ENCODE data around the gene CASK.
"Not testable (repeated sequence)": the region's sequence is repeated elsewhere in the genome, so short reads cannot be mapped to it uniquely, and the experiment has no call there.

The CASK gene

GRCh38 chrX:41722816-41723618 is 200.3 kb downstream of the CASK start:
- DNase-seq: no peak
- H3K4me1 Mint-ChIP-seq: peaks cover 21% of the 10 kb centered on the region in 2 donors
- no peak overlapping the region for H3K4me3 Mint-ChIP-seq
- ATAC-seq (replicated peaks): peak in 1 of 2 donors; percentile 35
- peaks cover 0 to 12% of the 10 kb centered on the region in 2 donors for H3K27me3 Mint-ChIP-seq
- H3K27ac Mint-ChIP-seq: no peak overlapping the region
- peaks cover 0 to 4% of the 10 kb centered on the region in 2 donors for H3K9me3 Mint-ChIP-seq
- peaks cover 11 to 18% of the 10 kb centered on the region in 2 donors for H3K36me3 Mint-ChIP-seq

DNA sequence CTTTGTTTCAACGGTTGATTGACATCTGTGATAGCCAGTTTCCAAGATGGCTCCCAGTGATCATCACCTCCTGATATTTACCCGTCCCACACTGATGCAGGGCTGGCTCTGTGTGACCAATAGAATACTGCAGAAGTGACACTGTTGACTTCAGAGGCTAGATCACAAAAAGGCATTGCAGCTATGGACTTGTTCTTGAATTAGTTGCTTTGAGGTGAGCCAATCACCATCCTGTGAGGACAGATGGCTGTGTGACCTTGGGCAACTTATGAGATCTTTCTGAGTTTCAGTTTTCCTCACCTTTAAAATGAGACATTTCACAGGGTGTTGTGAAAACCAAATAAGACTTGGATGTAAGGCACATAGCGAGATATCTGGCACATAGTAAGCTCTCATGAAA is 201.1 kb downstream of the CASK start:
- Mint-ChIP-seq H3K4me1 (peaks cover 22% of the 10 kb centered on the region in 2 donors), H3K4me3 (no peak overlapping the region), H3K9me3 (peaks cover under 1 to 6% of the 10 kb centered on the region in 2 donors), H3K36me3 (peaks cover 13 to 19% of the 10 kb centered on the region in 2 donors), H3K27ac (peak overlapping the region; percentile 3), H3K27me3 (peaks cover 0 to 8% of the 10 kb centered on the region in 2 donors)
- no peak for DNase-seq
- no peak for ATAC-seq (replicated peaks)

GRCh38 chrX:41721590-41721989 is 201.8 kb downstream of the CASK start:
- Mint-ChIP-seq H3K36me3 (peaks cover 17 to 25% of the 10 kb centered on the region in 2 donors), H3K4me1 (peaks cover 27 to 28% of the 10 kb centered on the region in 2 donors), H3K9me3 (peaks cover 5 to 12% of the 10 kb centered on the region in 2 donors), H3K27me3 (peaks cover 0 to 4% of the 10 kb centered on the region in 2 donors), H3K27ac (no peak overlapping the region), H3K4me3 (no peak overlapping the region)
- no peak for DNase-seq
- ATAC-seq (replicated peaks): no peak

DNA sequence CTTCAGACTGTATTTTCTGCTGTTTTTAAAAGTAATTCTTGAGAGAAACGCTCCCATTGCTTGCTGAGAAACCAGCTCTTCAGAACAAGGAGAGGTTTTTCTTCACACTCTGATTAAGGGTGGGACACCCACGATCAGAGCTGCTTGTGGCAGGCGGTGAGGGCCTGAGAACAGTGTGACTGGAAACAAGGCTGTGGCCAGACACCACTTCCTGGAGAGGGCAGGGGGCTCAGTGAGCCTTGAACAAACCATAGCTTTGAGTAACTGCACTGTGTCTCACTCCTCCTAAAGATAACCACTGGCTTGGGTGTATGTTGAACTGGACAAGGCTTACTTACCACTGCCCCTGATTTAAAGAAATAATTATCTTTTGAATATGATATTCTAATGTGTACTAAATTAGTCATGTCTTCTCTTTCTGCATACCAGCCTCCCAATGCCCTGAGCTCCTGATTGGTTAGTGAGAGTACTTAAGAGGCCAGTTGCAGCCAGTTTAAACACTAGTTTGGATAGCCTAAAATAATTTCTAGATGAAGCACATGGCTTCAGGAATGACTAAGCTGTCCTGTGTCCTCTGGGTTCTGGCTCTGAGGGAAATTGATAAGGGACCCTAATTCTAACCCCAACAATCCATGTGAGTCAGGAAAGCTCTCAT is 203.1 kb downstream of the CASK start:
- ATAC-seq (replicated peaks) (peak; percentile 93 to 96), DNase-seq (peak; percentile 64)
- Mint-ChIP-seq H3K4me1 (peaks cover 27 to 33% of the 10 kb centered on the region in 2 donors), H3K36me3 (peaks cover 17 to 25% of the 10 kb centered on the region in 2 donors), H3K27ac (peak overlapping the region; percentile 9), H3K27me3 (peaks cover 0 to 4% of the 10 kb centered on the region in 2 donors), H3K9me3 (peaks cover 5 to 12% of the 10 kb centered on the region in 2 donors), H3K4me3 (no peak overlapping the region)

GRCh38 chrX:41719610-41720009 is 203.7 kb downstream of the CASK start:
- H3K36me3 Mint-ChIP-seq: peaks cover 17 to 25% of the 10 kb centered on the region in 2 donors
- DNase-seq; H3K27me3 Mint-ChIP-seq; ATAC-seq (replicated peaks): not testable (repeated sequence)
- peaks cover 5 to 12% of the 10 kb centered on the region in 2 donors for H3K9me3 Mint-ChIP-seq
- H3K4me1 Mint-ChIP-seq: peaks cover 27 to 33% of the 10 kb centered on the region in 2 donors
- H3K27ac Mint-ChIP-seq: peak overlapping the region; percentile 9
- peak overlapping the region in 1 of 2 donors; percentile 15 for H3K4me3 Mint-ChIP-seq

- peaks cover 23 to 25% of the 10 kb centered on the region in 2 donors for H3K36me3 Mint-ChIP-seq
- no peak overlapping the region for H3K27ac Mint-ChIP-seq
- ATAC-seq (replicated peaks) (no peak), DNase-seq (no peak)
- peaks cover 5 to 12% of the 10 kb centered on the region in 2 donors for H3K9me3 Mint-ChIP-seq
- peaks cover 0 to 10% of the 10 kb centered on the region in 2 donors for H3K27me3 Mint-ChIP-seq
- no peak overlapping the region for H3K4me3 Mint-ChIP-seq
- peaks cover 27 to 39% of the 10 kb centered on the region in 2 donors for H3K4me1 Mint-ChIP-seq
Measured at GRCh38 chrX:41718481-41719235, 204.7 kb downstream of the CASK start.

GRCh38 chrX:41716767-41717473 is 206.4 kb downstream of the CASK start:
- DNase-seq (no peak), ATAC-seq (replicated peaks) (no peak)
- Mint-ChIP-seq H3K4me3 (no peak overlapping the region), H3K36me3 (peaks cover 25 to 27% of the 10 kb centered on the region in 2 donors), H3K4me1 (peaks cover 19 to 34% of the 10 kb centered on the region in 2 donors), H3K27me3 (peaks cover 0 to 14% of the 10 kb centered on the region in 2 donors), H3K9me3 (peaks cover 5 to 12% of the 10 kb centered on the region in 2 donors), H3K27ac (no peak overlapping the region)

GRCh38 chrX:41716222-41716621 is 207.1 kb downstream of the CASK start:
- H3K27me3 Mint-ChIP-seq: peaks cover 0 to 14% of the 10 kb centered on the region in 2 donors
- no peak overlapping the region for H3K27ac Mint-ChIP-seq
- no peak for ATAC-seq (replicated peaks)
- H3K4me3 Mint-ChIP-seq: no peak overlapping the region
- H3K4me1 Mint-ChIP-seq: peaks cover 18 to 28% of the 10 kb centered on the region in 2 donors
- H3K36me3 Mint-ChIP-seq: peaks cover 25 to 30% of the 10 kb centered on the region in 2 donors
- DNase-seq: no peak
- peaks cover 5 to 12% of the 10 kb centered on the region in 2 donors for H3K9me3 Mint-ChIP-seq

- DNase-seq (no peak), ATAC-seq (replicated peaks) (no peak)
- H3K4me3 Mint-ChIP-seq: no peak overlapping the region
- H3K36me3 Mint-ChIP-seq: peaks cover 0 to 19% of the 10 kb centered on the region in 2 donors
- H3K27me3 Mint-ChIP-seq: peaks cover 0 to 17% of the 10 kb centered on the region in 2 donors
- peaks cover 21 to 46% of the 10 kb centered on the region in 2 donors for H3K4me1 Mint-ChIP-seq
- H3K27ac Mint-ChIP-seq: no peak overlapping the region
- H3K9me3 Mint-ChIP-seq: no peaks in the 10 kb centered on the region
Measured at GRCh38 chrX:41711021-41711667, 212.2 kb downstream of the CASK start.

- Mint-ChIP-seq H3K4me1 (peaks cover 34 to 56% of the 10 kb centered on the region in 2 donors), H3K27me3 (peaks cover 0 to 10% of the 10 kb centered on the region in 2 donors), H3K27ac (no peak overlapping the region), H3K4me3 (no peak overlapping the region), H3K36me3 (peaks cover 0 to 10% of the 10 kb centered on the region in 2 donors), H3K9me3 (no peaks in the 10 kb centered on the region)
- no peak for ATAC-seq (replicated peaks)
- DNase-seq: no peak
Measured at GRCh38 chrX:41708486-41708885, 214.9 kb downstream of the CASK start.

- peak overlapping the region in 1 of 2 donors; percentile 32 for H3K4me3 Mint-ChIP-seq
- peak overlapping the region; percentile 26 for H3K27ac Mint-ChIP-seq
- DNase-seq: no peak
- H3K4me1 Mint-ChIP-seq: peaks cover 37 to 52% of the 10 kb centered on the region in 2 donors
- H3K36me3 Mint-ChIP-seq: peaks cover 0 to 8% of the 10 kb centered on the region in 2 donors
- peak; percentile 39 to 64 for ATAC-seq (replicated peaks)
- peaks cover 0 to 7% of the 10 kb centered on the region in 2 donors for H3K27me3 Mint-ChIP-seq
- H3K9me3 Mint-ChIP-seq: no peaks in the 10 kb centered on the region
Measured at GRCh38 chrX:41707218-41707617, 216.1 kb downstream of the CASK start.

GRCh38 chrX:41705680-41706374 is 217.5 kb downstream of the CASK start:
- ATAC-seq (replicated peaks): peak; percentile 90 to 92
- H3K9me3 Mint-ChIP-seq: no peaks in the 10 kb centered on the region

More at GRCh38 chrX:41705680-41706374, 217.5 kb downstream of the CASK start:
- H3K36me3 Mint-ChIP-seq: peaks cover 0 to 5% of the 10 kb centered on the region in 2 donors
- peak overlapping the region; percentile 25 to 32 for H3K4me3 Mint-ChIP-seq
- peak; percentile 9 for DNase-seq
- peak overlapping the region; percentile 3 for H3K27ac Mint-ChIP-seq
- peaks cover 35 to 52% of the 10 kb centered on the region in 2 donors for H3K4me1 Mint-ChIP-seq
- peaks cover 0 to 7% of the 10 kb centered on the region in 2 donors for H3K27me3 Mint-ChIP-seq

Measured in stimulated activated naive B cell treated with anti-CD40 and anti-IgM and Interleukin-4, amounts not matched to agents 10 μg/mL and 1 μg/mL and 100 μg/mL, for 72 hours (primary cell).